HG02870 (cell line): ENCODE results near the gene ZNF326.

Experiments used
- ATAC-seq: cut with Tn5 transposase; IDR thresholded peaks from one replicate; pipeline ENCODE4 v1.9.1; 2021; ENCODE audit warnings: mild to moderate bottlenecking, moderate library complexity; ENCODE audit not compliant: unreplicated experiment

Gene ZNF326

GRCh38 chr1:89994805-89995597, at the start of gene ZNF326:
Gene ZNF326, plus strand, starts transcription at chr1:89995110. Its CDS starts 148 bp downstream, at chr1:89995258.
- peak; percentile 94 for ATAC-seq

- ATAC-seq = peak; percentile 95
Observed at GRCh38 chr1:89945852-89946476, 48.9 kb upstream of the ZNF326 start.

- no peak for ATAC-seq
Observed at GRCh38 chr1:89946532-89946931, 48.4 kb upstream of the ZNF326 start.

- no peak for ATAC-seq
Observed at GRCh38 chr1:89948722-89949345, 46.1 kb upstream of the ZNF326 start.

- no peak for ATAC-seq
Observed at GRCh38 chr1:89949991-89950624, 44.8 kb upstream of the ZNF326 start.

GRCh38 chr1:89950703-89951102, 44.2 kb upstream of the ZNF326 start:
- ATAC-seq = no peak

GRCh38 chr1:89951766-89952604, 42.9 kb upstream of the ZNF326 start:
- no peak for ATAC-seq

GRCh38 chr1:89952605-89953130, 42.2 kb upstream of the ZNF326 start:
- ATAC-seq = peak; percentile 4

- ATAC-seq = peak; percentile 47
Observed at GRCh38 chr1:89953131-89953626, 41.7 kb upstream of the ZNF326 start.

GRCh38 chr1:89953929-89954328, 41.0 kb upstream of the ZNF326 start:
- ATAC-seq = no peak

- ATAC-seq = no peak
Observed at GRCh38 chr1:89954401-89954800, 40.5 kb upstream of the ZNF326 start.

- ATAC-seq = no peak
Observed at GRCh38 chr1:89955311-89956205, 39.4 kb upstream of the ZNF326 start.

- no peak for ATAC-seq
Observed at GRCh38 chr1:89957107-89957506, 37.8 kb upstream of the ZNF326 start.

GRCh38 chr1:89958851-89959654, 35.9 kb upstream of the ZNF326 start:
- no peak for ATAC-seq

GRCh38 chr1:89959719-89960118, 35.2 kb upstream of the ZNF326 start:
- no peak for ATAC-seq

- no peak for ATAC-seq
Observed at GRCh38 chr1:89962024-89962741, 32.7 kb upstream of the ZNF326 start.

GRCh38 chr1:89962742-89963075, 32.2 kb upstream of the ZNF326 start:
- ATAC-seq = no peak
